ENCODE measurements around the gene KLHL2.
A peak's percentile ranks its signal among the peaks of the same experiment; 100 is the strongest.
"Not testable (repeated sequence)": the region's sequence is repeated elsewhere in the genome, so short reads cannot be mapped to it uniquely, and the experiment has no call there.

The KLHL2 gene

DNA sequence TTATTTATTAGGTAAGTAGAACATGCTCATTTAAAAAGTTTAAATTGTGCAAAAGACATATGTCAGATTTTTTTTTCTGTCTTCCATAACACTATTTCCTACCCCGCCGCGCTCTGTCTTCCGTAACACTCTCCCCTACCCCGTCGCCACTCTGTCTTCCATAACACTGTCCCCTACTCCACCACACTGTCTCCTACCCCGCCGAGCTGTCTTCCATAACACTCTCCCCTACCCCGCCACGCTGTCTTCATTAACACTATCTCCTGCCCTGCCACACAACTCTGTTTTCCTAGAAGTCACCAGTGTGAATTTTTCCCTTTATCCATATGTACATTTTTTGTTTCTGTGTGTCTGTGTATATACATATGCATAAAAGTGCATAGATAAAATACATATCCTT lies 124.5 kb downstream of the KLHL2 start:
- DNase-seq = no peak

DNA sequence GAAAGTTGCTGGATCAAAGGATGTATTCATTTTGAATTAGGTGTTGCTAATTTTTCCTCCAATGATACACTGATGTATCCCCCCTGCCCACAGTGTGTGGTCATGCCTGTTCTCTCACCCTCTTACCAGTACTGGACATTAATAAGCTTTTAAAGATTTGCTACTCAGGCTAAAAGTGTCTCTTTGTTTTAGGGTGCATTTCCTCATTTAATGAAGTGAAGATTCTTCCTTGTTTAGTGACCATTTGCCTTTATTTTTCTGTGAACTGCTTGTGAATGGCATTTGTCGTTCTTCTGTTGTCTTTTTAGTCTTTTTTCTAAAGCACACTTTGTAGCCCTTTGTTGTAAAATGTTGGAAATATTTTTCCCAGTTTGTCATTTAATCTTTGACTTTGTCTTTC lies 125.1 kb downstream of the KLHL2 start:
- DNase-seq = no peak

DNA sequence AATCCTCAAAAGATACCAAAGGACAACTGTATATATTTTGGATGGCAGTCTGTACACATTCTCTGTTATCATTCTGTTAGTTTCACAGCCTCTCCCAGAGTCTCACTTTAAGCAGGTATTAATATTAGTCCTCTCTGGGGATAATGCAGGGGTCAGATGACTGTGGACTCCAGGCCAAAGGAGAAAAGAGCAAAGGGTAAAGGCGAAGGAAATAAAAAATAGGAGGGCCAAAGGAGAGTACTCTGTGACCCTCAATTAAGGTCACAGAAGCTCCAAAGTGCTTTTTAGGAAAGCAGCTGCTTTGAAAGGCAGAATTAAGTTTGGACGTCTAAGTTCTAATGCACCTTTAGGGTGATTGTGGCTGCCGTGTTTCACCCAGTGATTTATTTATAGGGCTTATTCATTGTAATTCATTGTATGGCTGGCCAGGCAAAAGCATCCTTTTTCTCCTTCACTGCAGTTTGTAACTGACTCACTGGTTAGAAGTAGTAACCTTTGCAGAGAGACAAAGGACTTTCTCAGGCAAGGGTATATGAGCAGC lies 127.9 kb downstream of the KLHL2 start:
- no peak for DNase-seq

DNA sequence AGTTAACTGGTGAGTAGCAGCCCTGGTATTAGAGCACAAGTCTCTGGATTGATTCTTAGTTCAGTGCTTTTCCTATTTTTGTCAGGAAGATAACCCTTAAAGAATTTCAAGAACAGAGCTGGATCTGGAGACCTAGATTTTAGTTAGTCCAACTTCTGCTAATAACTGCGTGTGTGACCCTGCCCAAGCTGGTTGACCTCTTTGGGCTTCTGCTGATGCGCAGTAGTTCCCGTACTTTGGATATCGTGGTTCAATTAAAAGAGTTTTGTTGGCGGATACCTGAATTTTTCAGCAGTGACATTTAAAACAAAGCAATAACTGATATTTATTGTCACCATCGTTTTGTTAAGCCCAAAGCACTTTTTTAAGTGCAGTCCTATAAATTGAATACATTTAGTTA lies 129.4 kb downstream of the KLHL2 start:
- no peak for DNase-seq

DNA sequence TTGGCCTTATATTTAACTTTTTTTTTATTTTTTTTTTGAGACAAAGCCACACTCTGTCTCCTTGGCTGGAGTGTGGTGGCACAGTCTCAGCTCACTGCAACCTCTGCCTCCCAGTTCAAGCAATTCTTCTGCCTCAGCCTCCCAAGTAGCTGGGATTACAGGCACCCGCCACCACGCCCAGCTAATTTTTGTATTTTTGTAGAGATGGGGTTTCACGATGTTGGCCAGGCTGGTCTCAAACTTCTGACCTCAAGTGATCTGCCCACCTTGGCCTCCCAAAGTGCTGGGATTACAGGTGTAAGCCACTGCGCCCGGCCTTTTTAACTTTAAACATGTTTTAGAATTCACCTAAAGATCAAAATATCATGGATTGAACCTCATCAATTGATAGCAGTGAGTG lies 135.0 kb downstream of the KLHL2 start:
- DNase-seq = not testable (repeated sequence)

DNA sequence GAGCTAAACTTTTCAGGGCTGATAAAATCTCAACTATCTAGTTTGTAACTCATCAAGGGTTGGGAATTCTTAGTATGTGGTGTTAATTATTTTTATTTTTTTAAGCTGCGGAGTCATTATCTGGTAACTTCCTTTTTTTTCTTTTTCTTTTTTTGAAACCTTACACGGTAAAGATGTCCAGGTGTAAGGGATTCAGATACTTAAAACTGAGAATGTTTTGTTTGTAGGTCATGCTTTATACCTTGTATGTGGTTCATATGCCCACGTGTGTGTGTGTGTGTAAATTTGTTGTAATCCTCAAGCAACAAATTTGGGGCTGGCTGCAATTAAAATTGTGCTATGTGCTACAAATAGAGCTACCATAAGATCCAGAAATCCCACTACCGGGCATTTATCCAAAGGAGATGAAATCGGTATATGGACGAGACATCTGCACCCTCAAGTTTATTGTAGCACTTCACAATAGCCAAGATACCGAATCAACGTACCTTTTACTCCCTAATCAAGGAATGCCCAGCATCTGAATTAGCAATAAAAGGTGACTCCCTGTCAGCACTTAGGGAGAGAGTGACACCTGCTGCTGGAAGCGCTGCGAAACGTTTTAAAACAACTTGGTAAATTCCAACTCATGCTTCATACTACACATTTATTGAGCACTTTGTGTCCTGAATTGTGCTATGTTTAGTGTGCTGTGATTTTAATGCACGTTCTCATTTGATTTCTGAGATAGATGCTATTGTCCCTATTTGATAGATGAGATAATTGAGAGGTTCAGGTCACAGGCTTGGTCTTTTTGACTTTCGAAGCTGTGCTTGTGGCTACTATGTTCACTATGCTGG lies 136.2 kb downstream of the KLHL2 start:
- peak; percentile 28 for DNase-seq

DNA sequence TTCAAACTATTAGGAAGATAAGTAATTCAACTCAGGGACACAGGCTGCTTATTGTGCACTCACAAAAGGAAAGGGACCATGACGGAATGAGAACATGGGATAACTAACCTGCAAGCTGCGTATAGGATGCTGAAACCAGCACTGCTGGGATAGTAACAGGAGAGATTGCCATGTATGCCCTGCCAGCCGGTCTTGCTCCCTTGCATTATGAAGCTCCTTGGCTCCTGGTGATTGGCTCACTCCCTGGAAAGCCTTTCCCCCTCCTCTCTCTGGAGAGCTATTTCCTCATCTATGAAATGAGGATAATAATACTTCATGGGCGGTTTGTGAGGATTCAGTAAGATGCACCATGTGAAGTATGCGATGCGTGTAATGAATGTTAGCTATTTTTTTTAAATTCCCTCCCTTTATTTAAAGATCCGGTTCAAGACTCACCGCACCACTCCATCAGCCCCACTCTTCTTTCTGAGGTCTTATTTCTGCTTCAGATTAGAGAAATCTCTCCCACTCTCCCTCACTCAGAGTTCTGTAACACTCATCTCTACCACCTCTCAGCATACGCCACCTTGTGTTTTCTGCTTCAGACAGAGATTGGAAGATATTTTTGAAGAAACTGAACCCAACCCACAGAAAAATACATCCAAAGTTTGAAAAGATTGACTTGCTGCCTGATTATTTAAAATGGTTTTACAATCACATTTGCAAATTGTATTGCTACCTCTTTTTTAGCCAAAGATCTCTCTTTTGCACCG lies 138.5 kb downstream of the KLHL2 start:
- no peak for DNase-seq

DNA sequence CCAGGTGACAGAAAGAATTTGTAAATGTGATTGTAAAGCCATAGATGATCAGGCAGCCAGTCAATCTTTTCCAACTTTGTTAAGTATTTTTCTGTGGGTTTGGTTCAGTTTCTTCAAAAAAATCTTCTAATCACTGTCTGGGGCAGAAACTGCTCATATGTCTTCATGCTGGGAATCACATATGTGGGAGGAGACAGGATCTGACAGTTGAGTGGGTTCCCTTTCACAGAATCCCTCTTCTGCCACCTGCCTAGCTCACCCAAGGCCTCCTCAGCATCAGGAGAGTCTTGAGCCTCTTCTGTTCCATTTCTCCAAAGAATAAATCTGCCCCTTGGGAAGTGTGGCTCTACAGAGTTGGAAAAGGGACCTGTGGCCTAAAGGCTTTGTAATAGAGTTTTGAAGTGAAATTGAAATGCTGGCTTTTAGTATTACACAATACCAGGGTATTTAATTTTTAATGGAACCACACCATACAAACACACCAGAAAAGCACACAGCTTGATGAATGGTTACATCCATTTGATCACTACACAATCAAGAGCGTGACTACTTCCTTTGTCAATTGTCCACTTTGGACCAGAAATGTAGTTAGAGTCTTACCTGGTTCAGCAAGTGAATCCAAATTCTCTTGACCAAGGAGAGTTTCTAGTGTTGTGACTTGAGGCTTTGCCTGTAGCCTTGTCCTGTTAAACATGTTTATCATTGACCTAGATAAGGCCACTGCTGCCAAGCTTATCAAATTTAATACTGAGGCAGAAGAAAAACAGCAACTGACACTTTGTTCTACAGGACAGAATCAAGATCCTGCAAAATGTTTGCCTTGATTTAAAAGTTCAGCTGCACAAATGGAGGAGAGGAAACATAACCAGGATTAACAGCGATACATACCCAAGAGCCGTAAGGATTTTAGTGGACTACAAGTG lies 140.5 kb downstream of the KLHL2 start:
- DNase-seq = no peak

DNA sequence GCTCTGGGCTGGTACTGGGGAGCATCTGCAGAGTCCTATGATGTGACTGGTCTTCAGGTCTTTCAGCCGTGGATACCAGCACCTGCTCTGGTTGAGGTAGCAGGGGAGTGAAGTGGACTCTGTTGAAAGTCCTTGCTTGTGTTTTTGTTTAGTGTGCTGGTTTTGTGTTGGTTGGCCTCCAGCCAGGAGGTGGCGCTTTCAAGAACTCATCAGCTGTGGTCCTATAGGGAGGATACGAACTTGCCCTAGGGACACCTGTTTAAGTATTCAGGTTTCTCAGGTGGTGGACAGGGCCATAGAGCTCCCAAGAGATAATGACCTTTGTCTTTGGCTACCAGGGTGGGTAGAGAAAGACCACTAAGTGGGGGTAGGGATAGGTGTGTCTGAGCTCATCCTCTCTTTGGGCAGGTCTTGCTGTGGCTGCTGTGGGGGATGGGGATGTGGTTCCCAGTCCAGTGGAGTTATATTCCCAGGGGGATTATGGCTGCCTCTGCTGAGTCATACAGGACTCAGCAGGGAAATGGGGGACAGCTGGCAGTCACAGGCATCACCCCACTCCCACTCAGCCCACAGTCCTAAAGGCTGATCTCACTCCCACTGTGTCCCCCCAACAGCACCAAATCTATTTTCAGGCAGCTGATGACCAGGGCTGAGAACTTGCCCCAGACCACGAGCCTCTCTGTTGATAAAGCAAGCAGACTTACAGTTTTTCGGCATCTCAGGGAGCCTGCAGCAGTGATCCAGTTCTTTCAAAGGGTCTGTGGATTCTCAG lies 144.2 kb downstream of the KLHL2 start:
- no peak for DNase-seq

DNA sequence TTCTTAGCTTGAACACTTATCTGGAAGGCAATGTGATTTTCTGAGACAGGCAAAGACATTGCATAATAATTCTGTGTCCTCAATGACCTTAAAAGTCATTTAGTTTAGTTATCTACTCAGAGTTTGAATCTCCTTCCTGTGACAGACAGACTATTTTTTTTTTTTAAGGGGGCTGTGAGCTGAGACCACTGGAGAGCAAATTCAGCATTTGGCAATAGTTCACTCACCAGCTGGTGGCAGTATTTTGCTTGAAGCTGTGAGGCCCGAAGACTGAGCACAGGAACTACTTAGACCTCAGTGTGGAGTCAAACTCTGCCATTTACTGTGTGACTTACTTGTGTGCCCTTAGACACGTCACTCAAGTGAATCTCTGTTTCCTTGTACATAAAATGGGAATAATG lies 148.5 kb downstream of the KLHL2 start:
- no peak for DNase-seq

DNA sequence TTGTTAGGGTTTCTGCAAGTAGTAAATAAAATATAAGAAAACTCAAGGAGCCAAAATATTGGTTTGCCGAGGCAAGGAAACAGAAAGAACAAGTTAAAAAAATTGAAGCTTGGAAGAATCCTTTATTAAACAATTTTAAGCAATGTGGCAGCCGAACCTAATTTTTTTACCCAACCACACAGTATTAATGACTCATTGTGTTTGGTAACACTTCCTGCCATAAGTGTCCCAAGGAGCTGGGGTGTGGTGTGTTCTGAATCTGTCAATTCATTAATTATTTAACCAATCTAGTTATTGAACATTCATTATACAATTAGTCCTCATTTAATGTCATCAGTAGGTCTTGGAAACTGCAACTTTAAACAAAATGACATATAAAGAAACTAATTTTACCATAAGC lies 152.1 kb downstream of the KLHL2 start:
- DNase-seq = no peak

DNA sequence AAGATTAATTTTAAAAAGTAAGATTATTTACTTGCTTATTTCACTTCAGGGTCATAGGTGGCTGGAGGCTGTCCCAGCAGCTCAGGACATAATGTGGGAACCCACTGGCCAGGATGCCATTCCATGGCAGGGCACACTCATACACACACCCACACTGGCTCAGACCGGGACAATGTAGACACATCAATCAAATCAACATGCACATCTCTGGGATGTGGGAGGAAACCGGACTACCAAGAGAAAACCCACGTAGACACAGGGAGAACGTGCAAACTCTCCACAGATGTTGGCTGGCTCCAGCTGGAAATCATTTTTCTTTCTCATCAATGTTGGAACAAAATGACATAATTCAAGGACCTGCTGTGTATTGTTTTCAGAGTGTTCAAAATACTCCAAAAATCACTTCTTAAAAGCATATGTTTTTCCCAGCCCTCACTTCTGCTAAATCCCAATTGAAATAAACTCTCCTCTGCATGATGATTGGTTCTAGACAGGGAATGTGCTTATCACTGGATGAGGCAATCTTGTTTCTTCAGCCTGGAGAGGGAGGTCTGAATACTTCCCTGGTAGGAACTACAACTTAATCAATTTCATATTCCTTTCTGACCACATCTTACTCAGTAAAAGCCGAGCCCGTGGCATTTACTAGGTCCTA lies 152.8 kb downstream of the KLHL2 start:
- no peak for DNase-seq

DNA sequence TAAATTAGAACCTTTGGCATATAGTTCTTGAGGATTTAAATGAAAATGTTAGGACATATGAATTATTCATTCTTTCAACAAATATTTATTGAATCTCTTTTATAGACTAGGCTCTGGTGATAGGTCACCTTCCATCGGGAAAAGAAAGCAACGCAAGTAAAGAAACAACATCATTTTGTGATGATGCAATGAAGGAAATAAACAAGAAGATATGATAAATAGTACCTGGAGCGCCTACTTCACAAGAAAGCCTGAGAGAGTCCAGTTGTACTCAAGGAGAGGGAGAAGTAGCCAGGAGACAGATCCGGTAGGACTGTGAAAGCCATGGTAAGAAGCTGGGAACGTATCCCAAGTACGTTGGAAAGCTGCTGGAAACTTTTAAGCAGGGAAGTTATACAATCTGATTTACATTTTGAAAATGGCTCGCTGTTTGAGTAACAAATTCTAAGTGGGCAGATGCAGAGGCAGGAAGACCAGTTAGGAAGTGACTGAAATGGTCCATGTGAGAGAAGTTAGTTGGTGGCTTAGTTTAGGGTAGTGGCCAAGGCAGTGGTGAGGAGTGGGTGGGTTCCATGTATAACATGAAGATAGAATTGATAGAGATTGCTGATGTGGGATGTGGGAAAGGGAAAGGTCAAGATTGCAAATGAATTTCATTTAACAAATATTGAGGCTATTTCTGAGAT lies 153.8 kb downstream of the KLHL2 start:
- DNase-seq = no peak

DNA sequence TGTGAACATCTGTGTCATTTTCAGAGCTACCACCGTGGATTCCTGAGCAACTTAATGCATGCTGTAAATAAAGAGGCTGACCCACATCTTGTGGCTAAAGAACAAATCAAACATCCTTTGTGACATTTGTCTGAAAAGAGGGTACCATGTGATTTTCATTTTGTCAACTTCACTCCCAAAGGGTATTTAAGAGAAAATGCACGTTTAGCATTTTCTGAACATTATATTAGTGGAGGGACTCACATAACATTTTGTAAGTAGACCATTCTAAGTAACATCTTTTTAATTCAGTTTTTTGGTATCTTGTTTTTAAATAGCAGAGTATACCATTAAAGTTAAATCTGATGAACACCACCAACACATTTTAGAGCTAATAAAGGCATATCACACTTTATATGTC lies 154.4 kb downstream of the KLHL2 start:
- DNase-seq = no peak

DNA sequence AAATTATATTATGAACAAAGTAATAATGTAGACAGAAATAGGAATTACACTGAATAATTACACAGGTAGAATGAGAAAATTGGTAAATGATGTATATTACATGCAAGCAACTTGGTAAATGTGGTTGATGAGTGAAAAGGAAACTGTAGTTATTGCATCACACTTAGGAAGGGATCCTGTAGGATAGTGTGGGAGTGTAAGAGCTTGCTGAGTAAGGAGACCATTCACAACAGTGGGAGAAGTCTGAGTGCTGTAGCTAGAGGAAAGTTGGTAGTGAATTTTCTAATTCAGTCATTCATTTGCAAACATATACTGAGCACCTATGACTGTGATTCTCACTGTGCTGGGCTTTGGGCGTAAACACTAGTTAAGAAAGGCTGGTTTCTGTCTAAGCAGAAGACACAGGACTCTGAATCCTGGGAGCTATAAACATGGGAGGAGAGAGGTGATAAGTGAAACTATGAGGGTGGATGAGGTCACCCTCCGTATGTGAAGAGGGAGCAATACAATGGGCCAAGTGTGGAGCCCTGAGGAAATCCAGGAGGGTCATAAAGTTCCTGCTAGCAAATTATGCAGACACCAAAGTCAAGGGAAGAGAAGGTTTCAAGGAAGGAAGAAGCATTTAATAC lies 157.2 kb downstream of the KLHL2 start:
- DNase-seq = no peak

DNA sequence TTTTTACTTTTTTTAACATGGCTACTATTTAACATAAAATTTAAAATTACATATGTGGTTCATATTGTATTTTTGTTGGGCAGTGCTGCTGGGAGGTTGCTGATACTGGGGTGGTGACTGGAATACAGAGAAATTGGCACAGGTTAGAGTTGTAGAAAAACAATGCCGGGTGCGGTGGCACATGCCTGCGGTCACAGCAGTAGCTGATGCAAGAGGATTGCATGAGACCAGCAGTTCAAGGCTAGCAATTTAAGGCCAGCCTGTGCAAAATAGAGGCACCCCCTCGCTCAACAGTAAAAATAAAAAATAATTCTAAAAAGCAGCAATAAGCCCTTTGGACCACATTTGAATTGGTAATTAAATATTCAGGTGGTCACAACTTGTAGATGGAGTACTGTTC lies 159.7 kb downstream of the KLHL2 start:
- no peak for DNase-seq

DNA sequence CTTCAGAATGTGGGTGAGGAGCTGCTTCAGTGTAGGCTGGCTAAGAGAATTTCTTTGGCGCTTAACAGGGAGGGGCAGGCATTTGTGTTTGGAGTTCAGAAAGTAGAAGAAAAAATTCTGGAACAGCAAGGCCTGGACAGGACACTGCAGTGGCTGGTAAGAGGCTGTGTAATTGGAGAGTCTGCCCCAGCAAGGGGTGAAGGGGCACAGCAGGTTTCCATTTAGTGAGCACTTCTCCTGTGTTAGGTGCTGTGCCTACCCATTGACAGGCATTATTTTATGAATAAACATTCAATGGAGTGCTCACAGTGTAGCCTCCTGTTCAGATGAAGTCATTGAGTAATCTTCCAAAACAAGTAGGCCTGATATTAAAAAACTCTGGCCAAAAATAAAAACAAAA lies 160.8 kb downstream of the KLHL2 start:
- DNase-seq = no peak

DNA sequence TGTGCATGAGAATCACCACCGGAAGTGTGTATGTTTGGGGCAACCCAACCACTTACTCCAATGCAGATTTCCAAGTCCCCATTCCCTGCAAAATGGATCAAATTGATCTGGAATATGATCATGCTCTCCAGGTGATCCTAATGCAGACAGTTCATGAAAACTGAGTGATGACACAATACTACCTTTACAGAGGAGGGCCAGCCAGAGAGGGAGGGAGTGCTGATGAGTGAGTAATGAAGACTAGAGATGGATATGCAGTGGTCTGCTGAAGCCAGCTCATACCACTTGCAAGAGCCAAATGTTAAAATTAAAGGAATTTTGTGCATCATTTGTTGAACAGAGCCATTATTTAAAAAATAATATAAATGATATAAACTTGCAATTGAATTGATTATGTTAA lies 161.2 kb downstream of the KLHL2 start:
- DNase-seq = no peak

DNA sequence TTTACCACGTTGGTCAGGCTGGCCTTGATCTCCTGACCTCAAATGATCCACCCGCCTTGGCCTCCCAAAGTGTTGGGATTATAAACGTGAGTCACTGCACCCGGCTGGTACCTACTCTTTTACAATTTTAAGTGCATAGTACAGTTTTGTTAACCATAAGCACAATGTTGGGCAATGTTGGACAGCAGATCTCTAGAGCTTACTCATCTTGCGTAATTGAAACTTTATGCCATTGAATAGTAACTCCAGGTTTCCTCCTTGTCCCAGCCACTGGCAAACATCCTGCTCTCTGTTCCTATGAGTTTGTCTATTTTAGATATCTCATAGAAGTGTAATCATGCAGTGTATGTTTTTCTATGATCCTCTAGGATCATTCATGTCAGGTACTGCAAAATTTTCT lies 162.2 kb downstream of the KLHL2 start:
- no peak for DNase-seq

DNA sequence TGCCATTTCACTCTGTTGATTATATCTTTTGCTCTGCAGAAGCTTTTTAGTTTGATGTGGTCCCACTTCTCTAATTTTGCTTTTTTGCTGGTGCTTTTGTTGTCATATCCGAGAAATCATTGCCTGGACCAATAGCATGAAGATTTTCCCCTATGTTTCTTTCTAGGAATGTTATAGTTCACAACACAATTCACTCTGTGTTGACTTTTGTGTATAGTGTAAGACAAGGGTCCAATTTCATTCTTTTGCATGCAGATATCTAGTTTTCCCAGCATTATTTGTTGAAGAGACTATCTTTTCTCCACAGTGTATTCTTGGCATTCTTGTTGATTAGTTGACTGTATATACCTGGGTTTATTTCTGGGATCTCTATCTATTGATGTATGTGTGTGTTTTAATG lies 163.2 kb downstream of the KLHL2 start:
- no peak for DNase-seq

Measured in DMS153 (cell line).